ENCODE measurements around the gene COL1A1.

- TF ChIP-seq EZH2 (IDR thresholded peaks at IDR 0.05) (no peak), POLR2AphosphoS5 (IDR thresholded peaks at IDR 0.05; ENCODE audit: borderline replicate concordance, low read depth, low read length) (no peak), FOXP2 (optimal IDR thresholded peaks at IDR 0.05; ENCODE audit: control extremely low read depth, extremely low read length, insufficient read depth) (no peak)
Measured at GRCh38 chr17:50180111-50180510, 21.3 kb downstream of the COL1A1 start.
